Measurements from ENCODE around the gene PGS1.

Gene PGS1

GRCh38 chr17:78369791-78370381 lies 8.6 kb upstream of the PGS1 start:
- Histone ChIP-seq H3K4me1 (ENCODE audit: insufficient read depth, low read length) (no peaks in the 10 kb centered on the region), H3K27ac (ENCODE audit: low read length) (no peak overlapping the region), H4K20me1 (ENCODE audit: insufficient read depth, low read length) (no peaks in the 10 kb centered on the region), H3K9me3 (ENCODE audit: insufficient read depth, low read length, severe bottlenecking) (no peaks in the 10 kb centered on the region), H3K9ac (ENCODE audit: low read depth, low read length) (no peak overlapping the region), H2AFZ (ENCODE audit: low read depth, low read length) (no peak overlapping the region), H3K79me2 (ENCODE audit: insufficient read depth, low read length) (no peaks in the 10 kb centered on the region), H3K4me2 (ENCODE audit: insufficient read depth, low read length) (no peak overlapping the region), H3K27me3 (ENCODE audit: insufficient read depth, low read length, poor library complexity) (peaks cover 23% of the 10 kb centered on the region), H3K4me3 (ENCODE audit: low read depth in 1 of 2, low read length in 2 of 2) (no peak overlapping the region), H3K36me3 (ENCODE audit: insufficient read depth, low read length) (no peaks in the 10 kb centered on the region)
- no peak for ATAC-seq (ENCODE audit: insufficient read depth, low read depth)
- no peak for DNase-seq
- no peak for TF ChIP-seq EZH2 (IDR thresholded peaks at IDR 0.05; ENCODE audit: borderline replicate concordance, low read depth, low read length, severe bottlenecking)
- TF ChIP-seq, protein P1, sequence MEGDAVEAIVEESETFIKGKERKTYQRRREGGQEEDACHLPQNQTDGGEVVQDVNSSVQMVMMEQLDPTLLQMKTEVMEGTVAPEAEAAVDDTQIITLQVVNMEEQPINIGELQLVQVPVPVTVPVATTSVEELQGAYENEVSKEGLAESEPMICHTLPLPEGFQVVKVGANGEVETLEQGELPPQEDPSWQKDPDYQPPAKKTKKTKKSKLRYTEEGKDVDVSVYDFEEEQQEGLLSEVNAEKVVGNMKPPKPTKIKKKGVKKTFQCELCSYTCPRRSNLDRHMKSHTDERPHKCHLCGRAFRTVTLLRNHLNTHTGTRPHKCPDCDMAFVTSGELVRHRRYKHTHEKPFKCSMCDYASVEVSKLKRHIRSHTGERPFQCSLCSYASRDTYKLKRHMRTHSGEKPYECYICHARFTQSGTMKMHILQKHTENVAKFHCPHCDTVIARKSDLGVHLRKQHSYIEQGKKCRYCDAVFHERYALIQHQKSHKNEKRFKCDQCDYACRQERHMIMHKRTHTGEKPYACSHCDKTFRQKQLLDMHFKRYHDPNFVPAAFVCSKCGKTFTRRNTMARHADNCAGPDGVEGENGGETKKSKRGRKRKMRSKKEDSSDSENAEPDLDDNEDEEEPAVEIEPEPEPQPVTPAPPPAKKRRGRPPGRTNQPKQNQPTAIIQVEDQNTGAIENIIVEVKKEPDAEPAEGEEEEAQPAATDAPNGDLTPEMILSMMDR (IDR thresholded peaks at IDR 0.05; ENCODE audit: borderline replicate concordance, extremely low read depth, low read length, poor library complexity, severe bottlenecking), result no peak

DNA sequence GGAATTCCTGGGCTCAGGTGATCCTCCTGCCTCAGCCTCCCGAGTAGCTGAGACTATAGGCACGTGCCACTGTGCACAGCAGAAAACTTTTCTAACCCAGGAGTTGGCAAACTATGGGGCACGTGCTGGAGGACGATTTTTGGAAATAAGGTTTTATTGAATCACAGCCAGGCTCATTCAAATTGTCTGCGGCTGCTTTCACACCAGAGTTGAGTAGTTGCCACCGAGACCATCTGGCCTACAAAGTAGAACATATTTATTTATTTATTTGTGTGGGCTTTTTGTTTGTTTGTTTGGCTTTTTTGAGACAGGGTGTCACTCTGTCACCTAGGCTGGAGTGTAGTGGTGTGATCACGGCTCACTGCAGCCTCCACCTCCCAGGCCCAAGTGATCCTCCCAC lies 7.4 kb upstream of the PGS1 start:
- no peak overlapping the region for H3K4me2 ChIP-seq (ENCODE audit: insufficient read depth, low read length)
- H3K27me3 ChIP-seq (ENCODE audit: insufficient read depth, low read length, poor library complexity), result peaks cover 16% of the 10 kb centered on the region
- H2AFZ ChIP-seq (ENCODE audit: low read depth, low read length), result no peak overlapping the region
- H3K79me2 ChIP-seq (ENCODE audit: insufficient read depth, low read length), result no peaks in the 10 kb centered on the region
- TF ChIP-seq, protein P1 (IDR thresholded peaks at IDR 0.05; ENCODE audit: borderline replicate concordance, extremely low read depth, low read length, poor library complexity, severe bottlenecking), result no peak
- no peak for TF ChIP-seq EZH2 (IDR thresholded peaks at IDR 0.05; ENCODE audit: borderline replicate concordance, low read depth, low read length, severe bottlenecking)
- no peaks in the 10 kb centered on the region for H3K4me1 ChIP-seq (ENCODE audit: insufficient read depth, low read length)
- no peaks in the 10 kb centered on the region for H3K36me3 ChIP-seq (ENCODE audit: insufficient read depth, low read length)
- H3K4me3 ChIP-seq (ENCODE audit: low read depth in 1 of 2, low read length in 2 of 2), result no peak overlapping the region
- ATAC-seq (ENCODE audit: insufficient read depth, low read depth) (no peak), DNase-seq (no peak)
- no peak overlapping the region for H3K9ac ChIP-seq (ENCODE audit: low read depth, low read length)
- no peak overlapping the region for H3K27ac ChIP-seq (ENCODE audit: low read length)
- H4K20me1 ChIP-seq (ENCODE audit: insufficient read depth, low read length), result no peaks in the 10 kb centered on the region
- H3K9me3 ChIP-seq (ENCODE audit: insufficient read depth, low read length, severe bottlenecking), result no peaks in the 10 kb centered on the region

DNA sequence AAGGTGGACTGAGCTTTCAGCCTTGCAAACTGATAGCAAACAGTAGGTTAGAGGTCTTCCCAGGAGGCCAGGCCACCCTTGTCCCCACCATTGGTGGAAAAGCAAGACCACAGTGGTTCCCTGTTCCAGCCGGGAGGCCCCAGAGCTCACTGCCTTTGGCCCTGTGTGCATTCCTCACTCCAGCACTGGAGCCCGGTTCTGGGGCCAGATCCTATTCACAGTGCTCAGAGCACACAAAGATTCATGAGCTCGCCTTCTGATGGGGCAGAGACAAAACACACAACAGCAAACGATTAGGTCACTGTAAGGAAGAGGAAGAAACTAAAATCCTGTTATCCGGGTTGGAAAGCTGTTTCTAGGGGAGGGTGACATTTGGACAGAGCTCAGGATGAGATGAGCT lies 5.6 kb upstream of the PGS1 start:
- Histone ChIP-seq H3K4me3 (ENCODE audit: low read depth in 1 of 2, low read length in 2 of 2) (no peak overlapping the region), H3K4me2 (ENCODE audit: insufficient read depth, low read length) (no peak overlapping the region), H4K20me1 (ENCODE audit: insufficient read depth, low read length) (no peaks in the 10 kb centered on the region), H3K27me3 (ENCODE audit: insufficient read depth, low read length, poor library complexity) (peaks cover 10% of the 10 kb centered on the region), H3K27ac (ENCODE audit: low read length) (no peak overlapping the region), H3K9ac (ENCODE audit: low read depth, low read length) (no peak overlapping the region), H3K4me1 (ENCODE audit: insufficient read depth, low read length) (peaks cover under 1% of the 10 kb centered on the region), H3K9me3 (ENCODE audit: insufficient read depth, low read length, severe bottlenecking) (no peaks in the 10 kb centered on the region), H3K79me2 (ENCODE audit: insufficient read depth, low read length) (no peaks in the 10 kb centered on the region), H2AFZ (ENCODE audit: low read depth, low read length) (no peak overlapping the region), H3K36me3 (ENCODE audit: insufficient read depth, low read length) (no peaks in the 10 kb centered on the region)
- TF ChIP-seq, protein P1 (IDR thresholded peaks at IDR 0.05; ENCODE audit: borderline replicate concordance, extremely low read depth, low read length, poor library complexity, severe bottlenecking), result no peak
- TF ChIP-seq EZH2 (IDR thresholded peaks at IDR 0.05; ENCODE audit: borderline replicate concordance, low read depth, low read length, severe bottlenecking), result no peak
- DNase-seq (no peak), ATAC-seq (ENCODE audit: insufficient read depth, low read depth) (no peak)

All from DND-41 (cell line).